Kidney epithelial cell (primary cell): ENCODE measurements around the gene PAF1. TPM values are rescaled to one million over a fixed set of nuclear protein-coding genes. Genes with fewer than 3 reads are reported as not detected.
"Not testable (repeated sequence)": the region's sequence is repeated elsewhere in the genome, so short reads cannot be mapped to it uniquely, and the experiment has no call there.

Experiments used
- DNase-seq: peaks from one replicate; pipeline ENCODE4 v3.0.0-alpha.2; 2010; ENCODE audit warnings: low read depth
- H3K27me3 ChIP-seq: 2 replicates; pipeline ENCODE4 v1.6.0; 2011; ENCODE audit warnings: low read length; ENCODE audit not compliant: control insufficient read depth, insufficient read depth
- H3K36me3 ChIP-seq: 2 replicates; pipeline ENCODE4 v1.5.1; 2011; ENCODE audit warnings: low read length; ENCODE audit not compliant: control insufficient read depth, insufficient read depth
- H3K4me3 ChIP-seq: 2 replicates; pipeline ENCODE4 v1.5.1; 2011; ENCODE audit warnings: low read depth, mild to moderate bottlenecking, control low read depth, low read length
- total RNA-seq: library from RNA; depleted of rRNA; stranded (reverse); fragments of >200 nt; gene quantifications from 2 replicates; pipeline ENCODE4 v1.2.3, GENCODE V29; 2015
- TF ChIP-seq, protein P1 (sequence below): IDR thresholded peaks from 2 replicates; pipeline ENCODE4 v1.5.1; 2011; ENCODE audit warnings: mild to moderate bottlenecking, moderate library complexity, low read length, control low read depth, inconsistent platforms; ENCODE audit not compliant: insufficient read depth, poor library complexity, severe bottlenecking

The PAF1 gene
- total RNA-seq, 1 donor from 2014 or later, result 44.6 TPM

DNA sequence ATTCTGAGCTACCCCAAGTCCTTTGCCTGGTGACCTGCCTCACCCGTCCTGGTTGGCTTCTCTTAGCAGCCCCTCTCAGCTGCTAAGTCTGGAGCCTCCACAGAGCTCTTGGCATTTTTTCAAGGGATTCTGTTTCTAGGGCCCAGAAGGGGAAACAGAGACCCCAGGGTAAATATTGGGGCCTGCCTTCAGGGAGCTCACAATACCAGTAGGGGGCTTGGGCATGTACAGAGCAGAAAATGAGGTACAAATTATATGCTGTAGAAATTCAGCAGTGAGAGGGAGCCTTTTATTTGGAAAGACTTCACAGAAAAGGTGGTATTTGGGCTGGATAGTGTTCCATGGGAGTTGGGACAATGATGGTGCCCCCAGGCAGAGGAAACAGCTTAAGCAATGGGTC, 45.0 kb downstream of the PAF1 start:
- TF ChIP-seq, protein P1, sequence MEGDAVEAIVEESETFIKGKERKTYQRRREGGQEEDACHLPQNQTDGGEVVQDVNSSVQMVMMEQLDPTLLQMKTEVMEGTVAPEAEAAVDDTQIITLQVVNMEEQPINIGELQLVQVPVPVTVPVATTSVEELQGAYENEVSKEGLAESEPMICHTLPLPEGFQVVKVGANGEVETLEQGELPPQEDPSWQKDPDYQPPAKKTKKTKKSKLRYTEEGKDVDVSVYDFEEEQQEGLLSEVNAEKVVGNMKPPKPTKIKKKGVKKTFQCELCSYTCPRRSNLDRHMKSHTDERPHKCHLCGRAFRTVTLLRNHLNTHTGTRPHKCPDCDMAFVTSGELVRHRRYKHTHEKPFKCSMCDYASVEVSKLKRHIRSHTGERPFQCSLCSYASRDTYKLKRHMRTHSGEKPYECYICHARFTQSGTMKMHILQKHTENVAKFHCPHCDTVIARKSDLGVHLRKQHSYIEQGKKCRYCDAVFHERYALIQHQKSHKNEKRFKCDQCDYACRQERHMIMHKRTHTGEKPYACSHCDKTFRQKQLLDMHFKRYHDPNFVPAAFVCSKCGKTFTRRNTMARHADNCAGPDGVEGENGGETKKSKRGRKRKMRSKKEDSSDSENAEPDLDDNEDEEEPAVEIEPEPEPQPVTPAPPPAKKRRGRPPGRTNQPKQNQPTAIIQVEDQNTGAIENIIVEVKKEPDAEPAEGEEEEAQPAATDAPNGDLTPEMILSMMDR, result peak; percentile 9
- Histone ChIP-seq H3K36me3 (no peaks in the 10 kb centered on the region), H3K27me3 (no peaks in the 10 kb centered on the region), H3K4me3 (no peak overlapping the region)
- DNase-seq, result no peak

DNA sequence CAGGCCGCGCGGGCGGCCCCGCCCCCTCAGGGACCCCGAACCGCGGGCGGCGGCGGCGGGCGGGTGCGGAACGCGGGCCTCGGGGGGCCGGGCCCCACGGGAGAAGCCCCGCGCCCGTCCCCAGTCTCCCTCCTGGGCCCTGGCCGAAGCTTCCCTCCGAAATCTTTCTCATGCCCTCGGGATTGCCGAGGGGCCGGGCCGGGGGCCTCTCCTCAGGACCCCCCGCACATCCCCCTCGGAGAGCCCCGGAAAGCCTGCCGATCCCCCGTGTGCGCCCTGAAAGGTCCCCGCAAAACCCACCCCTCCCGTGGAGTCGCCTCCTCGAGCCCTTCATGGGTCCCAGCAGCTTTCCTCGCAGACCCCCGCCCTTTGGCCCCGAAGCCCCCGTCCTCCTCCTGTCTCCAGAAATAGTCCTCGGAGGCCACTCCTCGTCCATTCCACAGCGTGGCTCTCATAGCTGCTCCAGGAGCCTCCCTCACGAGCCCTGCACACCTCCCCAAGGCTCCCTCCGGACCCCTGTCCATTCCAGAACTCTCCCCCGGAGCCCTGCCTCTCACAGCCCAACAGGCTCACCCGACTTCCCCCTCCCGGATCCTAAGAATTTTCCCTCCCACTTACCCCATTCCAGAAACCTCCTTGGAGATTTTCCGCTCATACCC, 48.1 kb downstream of the PAF1 start:
- TF ChIP-seq, protein P1, result no peak
- H3K4me3 ChIP-seq, result peak overlapping the region; percentile 93
- no peak for DNase-seq
- no peaks in the 10 kb centered on the region for H3K27me3 ChIP-seq
- no peaks in the 10 kb centered on the region for H3K36me3 ChIP-seq

DNA sequence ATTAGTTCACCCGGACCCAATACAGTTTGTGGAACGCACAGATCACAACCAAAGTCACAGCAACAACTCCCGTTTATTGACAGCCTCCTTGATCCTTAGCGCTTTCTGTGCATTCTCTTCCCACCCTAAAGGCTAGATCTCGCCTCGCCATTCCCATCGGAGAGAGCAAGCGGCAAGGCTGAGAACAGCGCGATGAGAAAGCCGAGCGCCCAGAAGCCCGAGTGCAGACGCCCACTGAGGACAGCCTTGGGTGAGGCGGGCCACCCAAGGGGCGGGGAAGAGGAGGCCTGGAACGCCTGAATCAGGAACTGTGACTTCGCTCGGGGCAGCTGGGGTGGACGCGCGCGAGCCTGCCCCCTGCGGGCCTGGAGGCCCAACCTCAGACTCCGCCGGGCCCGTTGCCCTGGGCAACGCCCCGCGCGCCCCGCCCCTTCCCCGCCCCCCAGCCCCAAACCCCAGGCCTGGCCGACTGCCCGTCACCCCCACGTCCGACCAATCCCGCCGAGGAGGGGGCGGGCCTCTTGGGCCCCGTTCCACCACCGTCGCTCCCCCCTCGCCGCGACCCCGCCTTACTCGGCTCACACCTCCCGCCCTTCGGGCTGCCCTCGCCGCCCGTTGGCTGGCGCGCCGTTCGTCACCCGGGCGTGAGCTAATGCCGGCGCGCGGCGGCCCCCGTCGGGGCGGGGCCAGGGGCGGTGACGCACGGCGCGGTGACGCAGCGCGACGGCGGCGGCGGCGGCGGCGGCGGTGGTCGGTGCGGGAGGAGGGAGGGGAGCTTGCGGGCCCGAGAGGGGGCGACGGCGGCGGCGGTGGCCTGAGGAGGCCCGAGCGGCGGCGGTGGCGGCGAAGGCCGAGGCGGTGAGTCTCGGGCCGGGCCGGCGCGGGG, 48.9 kb downstream of the PAF1 start, which contains the start of gene SAMD4B:
Gene SAMD4B (plus strand): TSS at position 703 of the 886 bp plus-strand sequence. CDS start 14,473 bp downstream, outside the sequence.
- Histone ChIP-seq H3K4me3 (peak within 1 kb of the TSS; percentile 93), H3K36me3 (no peaks in the 10 kb centered on the region), H3K27me3 (no peaks in the 10 kb centered on the region)
- peak; percentile 71 for DNase-seq
- TF ChIP-seq, protein P1, result peak; percentile 63

DNA sequence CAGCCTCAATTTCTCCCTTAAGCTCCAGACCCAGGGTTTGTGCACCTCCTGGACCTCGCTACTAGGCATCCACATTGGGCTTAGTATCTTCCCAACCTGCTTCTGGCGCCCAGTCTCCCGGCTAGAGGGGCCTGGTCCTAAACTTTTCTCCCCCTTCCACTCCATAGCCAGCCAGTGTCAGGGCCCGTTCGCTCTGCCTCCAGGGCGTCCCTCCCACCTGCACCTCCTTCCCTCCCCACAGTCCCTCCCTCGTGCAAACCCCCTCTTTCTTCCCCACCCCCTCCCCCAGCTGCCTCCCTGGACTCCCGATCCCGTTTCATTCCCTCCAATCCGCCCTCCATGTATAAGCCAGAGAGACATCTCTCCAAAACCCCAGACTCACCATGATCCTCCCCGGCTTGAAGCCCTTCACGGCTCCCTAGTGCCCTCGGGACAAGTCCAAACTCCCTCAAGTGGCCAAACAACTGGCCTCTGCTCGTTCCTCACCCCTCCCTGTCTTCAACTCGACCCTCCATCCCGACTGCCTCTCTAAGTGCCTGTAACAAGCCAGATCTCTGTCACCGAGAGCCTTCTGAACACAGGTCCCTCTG, 49.7 kb downstream of the PAF1 start:
- DNase-seq, result no peak
- H3K27me3 ChIP-seq, result no peaks in the 10 kb centered on the region
- TF ChIP-seq, protein P1, result peak; percentile 6
- H3K4me3 ChIP-seq, result peak overlapping the region; percentile 62
- no peaks in the 10 kb centered on the region for H3K36me3 ChIP-seq

DNA sequence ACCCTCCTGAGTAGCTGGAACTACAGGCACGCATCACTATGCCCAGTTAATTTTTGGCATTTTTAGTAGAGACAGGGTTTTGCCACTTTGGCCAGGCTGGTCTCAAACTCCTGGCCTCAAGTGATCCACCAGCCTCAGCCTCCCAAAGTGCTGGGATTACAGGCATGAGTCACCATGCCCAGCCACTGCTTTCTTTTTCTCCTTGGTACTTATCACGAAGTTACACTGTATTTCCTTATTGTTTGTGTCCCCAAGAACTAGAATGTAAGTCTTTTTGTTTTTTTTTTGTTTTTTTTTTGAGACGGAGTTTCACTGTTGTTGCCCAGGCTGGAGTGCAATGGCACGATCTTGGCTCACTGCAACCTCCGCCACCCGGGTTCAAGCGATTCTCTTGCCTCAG, 50.8 kb downstream of the PAF1 start:
- H3K27me3 ChIP-seq, H3K36me3 ChIP-seq, DNase-seq, H3K4me3 ChIP-seq: not testable (repeated sequence)

DNA sequence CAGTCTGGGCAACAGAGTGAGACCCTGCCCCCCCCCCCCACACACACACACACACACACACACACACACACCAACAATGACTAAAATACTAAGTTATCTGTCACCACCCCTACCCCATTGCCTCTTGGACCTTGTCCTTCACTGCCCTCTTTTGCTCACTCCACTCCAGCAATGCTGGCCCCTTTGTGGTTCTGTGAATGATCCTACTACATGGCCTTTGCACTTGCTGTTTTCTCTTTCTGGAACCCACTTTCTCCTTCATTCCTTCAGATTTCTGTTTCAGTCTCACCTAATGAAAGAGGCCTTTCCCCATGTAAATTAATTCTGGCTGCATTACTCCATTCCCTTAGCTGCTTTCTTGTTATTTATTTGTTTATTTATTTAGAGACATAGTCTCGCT, 51.2 kb downstream of the PAF1 start:
- DNase-seq, result no peak
- Histone ChIP-seq H3K36me3 (no peaks in the 10 kb centered on the region), H3K27me3 (no peaks in the 10 kb centered on the region), H3K4me3 (no peak overlapping the region)
- TF ChIP-seq, protein P1, result no peak
